Measurements from ENCODE around the gene NRL.

NRL gene

DNA sequence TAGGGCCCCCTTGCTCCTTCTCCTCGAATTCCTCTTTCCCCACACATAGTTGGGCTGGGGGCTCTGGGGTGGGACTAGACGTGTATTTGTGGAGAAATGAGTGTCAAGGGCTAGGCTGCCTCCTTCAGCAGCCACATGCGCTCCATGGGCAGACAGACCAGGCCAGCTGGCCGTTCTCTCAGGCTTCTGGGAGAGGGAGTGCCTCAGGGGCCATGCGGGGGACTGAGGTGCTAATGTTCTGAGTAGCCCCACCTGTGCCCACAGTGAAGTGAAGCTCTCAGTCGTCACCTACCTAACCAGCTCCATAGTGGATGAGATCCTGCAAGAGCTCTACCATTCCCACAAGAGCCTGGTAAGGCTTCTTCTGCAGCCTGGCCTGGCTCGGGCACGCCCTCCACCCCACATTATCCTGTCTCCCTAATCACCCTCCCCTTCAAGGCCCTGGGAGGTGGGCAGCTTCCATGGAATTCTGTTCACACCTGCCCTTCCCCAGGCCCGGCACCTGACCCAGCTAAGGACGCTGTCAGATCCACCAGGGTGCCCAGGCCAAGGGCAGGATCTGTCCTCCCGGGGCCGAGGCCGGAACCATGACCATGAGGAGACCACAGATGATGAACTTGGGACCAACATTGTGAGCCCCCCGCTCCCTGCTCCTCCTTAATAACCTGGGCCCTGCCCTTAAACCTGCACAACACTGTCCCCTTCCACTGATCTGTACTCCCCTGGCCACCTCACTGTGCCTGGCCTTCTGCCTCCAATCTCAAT lies 52.4 kb downstream of the NRL start:
- Histone ChIP-seq H3K9ac (ENCODE audit: low read length in 5 of 5) (no peak overlapping the region), H3K4me1 (ENCODE audit: control insufficient read depth in 5 of 5, insufficient read depth in 5 of 5, low read length in 5 of 5) (peaks cover 0 to 2% (median 0%) of the 10 kb centered on the region in 5 donors), H3K36me3 (ENCODE audit: control insufficient read depth in 5 of 5, insufficient read depth in 5 of 5, low read length in 5 of 5) (no peaks in the 10 kb centered on the region), H3K27ac (ENCODE audit: low read depth, low read length) (no peak overlapping the region), H3K9me3 (ENCODE audit: control insufficient read depth in 5 of 5, low read length in 5 of 5) (no peaks in the 10 kb centered on the region), H3K27me3 (ENCODE audit: control insufficient read depth in 5 of 5, insufficient read depth in 4 of 5, low read length in 5 of 5) (no peaks in the 10 kb centered on the region), H3K4me3 (ENCODE audit: low read depth in 1 of 5, low read length in 5 of 5) (no peak overlapping the region)

DNA sequence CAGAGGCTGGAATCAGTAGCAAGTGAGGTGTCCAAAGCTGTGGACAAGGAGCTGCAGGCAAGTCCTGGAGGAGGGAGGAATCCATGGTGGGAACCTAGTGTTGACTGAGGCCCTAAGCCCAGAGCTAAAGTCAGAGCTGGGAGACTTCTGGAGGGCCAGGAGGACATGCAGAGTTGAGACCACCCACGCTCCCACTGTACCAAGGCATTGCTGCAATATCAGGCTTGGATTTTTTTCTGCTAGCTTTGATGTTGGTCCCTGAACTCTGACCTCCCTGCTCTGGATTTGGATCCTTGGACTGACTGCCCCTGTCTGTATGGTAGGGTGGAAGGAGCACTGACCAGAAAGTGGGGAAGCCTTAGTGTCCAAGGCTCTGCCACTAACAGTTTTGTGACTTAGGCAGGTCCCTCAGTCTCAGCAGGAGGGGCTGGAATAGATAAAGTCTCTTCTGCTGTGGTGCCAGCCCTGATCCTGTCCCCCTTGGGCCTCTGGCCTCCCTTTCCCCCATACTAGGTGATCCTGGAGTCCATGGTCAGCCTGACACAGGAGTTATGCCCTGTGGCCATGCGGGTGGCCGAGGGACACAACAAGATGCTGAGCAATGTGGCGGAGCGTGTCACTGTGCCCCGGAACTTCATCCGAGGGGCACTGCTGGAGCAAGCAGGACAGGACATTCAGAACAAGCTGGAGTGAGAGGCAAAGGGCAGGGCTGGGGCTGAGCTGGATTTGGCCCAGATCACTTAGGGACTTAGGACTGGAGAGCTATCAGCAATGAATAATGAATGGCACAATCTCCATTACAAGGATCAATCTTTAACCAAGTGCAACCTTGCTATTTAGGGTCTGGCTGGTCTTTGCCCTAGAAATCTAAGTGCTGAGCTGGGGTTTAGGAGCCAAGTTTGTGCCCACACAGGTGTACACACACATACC lies 53.5 kb downstream of the NRL start:
- peaks cover 0 to 3% (median 0%) of the 10 kb centered on the region in 5 donors for H3K27me3 ChIP-seq (ENCODE audit: control insufficient read depth in 5 of 5, insufficient read depth in 4 of 5, low read length in 5 of 5)
- H3K27ac ChIP-seq (ENCODE audit: low read depth, low read length), result no peak overlapping the region
- H3K4me1 ChIP-seq (ENCODE audit: control insufficient read depth in 5 of 5, insufficient read depth in 5 of 5, low read length in 5 of 5), result peaks cover 0 to 2% (median 0%) of the 10 kb centered on the region in 5 donors
- no peaks in the 10 kb centered on the region for H3K9me3 ChIP-seq (ENCODE audit: control insufficient read depth in 5 of 5, low read length in 5 of 5)
- H3K9ac ChIP-seq (ENCODE audit: low read length in 5 of 5), result no peak overlapping the region
- no peaks in the 10 kb centered on the region for H3K36me3 ChIP-seq (ENCODE audit: control insufficient read depth in 5 of 5, insufficient read depth in 5 of 5, low read length in 5 of 5)
- H3K4me3 ChIP-seq (ENCODE audit: low read depth in 1 of 5, low read length in 5 of 5), result no peak overlapping the region

DNA sequence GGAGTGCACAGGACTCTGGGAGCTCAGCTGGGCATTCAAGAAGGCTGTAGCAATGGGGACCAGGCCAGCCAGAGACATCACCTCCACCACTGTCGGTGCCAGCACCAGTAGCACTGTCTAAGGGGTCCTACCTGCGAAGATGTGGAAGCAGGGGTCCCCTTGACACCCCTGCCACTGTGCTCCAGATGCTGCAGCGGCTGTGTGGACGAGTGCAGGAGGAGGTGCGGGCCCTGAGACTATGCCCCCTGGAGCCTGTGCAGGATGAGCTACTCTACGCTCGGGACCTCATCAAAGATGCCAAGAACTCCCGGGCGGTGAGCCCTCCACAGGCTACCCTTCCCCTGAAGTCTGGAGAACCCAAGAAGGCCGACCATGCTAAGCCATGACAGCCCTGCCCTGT lies 54.3 kb downstream of the NRL start:
- Histone ChIP-seq H3K9ac (ENCODE audit: low read length in 5 of 5) (no peak overlapping the region), H3K9me3 (ENCODE audit: control insufficient read depth in 5 of 5, low read length in 5 of 5) (no peaks in the 10 kb centered on the region), H3K4me3 (ENCODE audit: low read depth in 1 of 5, low read length in 5 of 5) (no peak overlapping the region), H3K36me3 (ENCODE audit: control insufficient read depth in 5 of 5, insufficient read depth in 5 of 5, low read length in 5 of 5) (no peaks in the 10 kb centered on the region), H3K4me1 (ENCODE audit: control insufficient read depth in 5 of 5, insufficient read depth in 5 of 5, low read length in 5 of 5) (peaks cover 0 to 2% (median 0%) of the 10 kb centered on the region in 5 donors), H3K27me3 (ENCODE audit: control insufficient read depth in 5 of 5, insufficient read depth in 4 of 5, low read length in 5 of 5) (peaks cover 0 to 3% (median 0%) of the 10 kb centered on the region in 5 donors), H3K27ac (ENCODE audit: low read depth, low read length) (no peak overlapping the region)

DNA sequence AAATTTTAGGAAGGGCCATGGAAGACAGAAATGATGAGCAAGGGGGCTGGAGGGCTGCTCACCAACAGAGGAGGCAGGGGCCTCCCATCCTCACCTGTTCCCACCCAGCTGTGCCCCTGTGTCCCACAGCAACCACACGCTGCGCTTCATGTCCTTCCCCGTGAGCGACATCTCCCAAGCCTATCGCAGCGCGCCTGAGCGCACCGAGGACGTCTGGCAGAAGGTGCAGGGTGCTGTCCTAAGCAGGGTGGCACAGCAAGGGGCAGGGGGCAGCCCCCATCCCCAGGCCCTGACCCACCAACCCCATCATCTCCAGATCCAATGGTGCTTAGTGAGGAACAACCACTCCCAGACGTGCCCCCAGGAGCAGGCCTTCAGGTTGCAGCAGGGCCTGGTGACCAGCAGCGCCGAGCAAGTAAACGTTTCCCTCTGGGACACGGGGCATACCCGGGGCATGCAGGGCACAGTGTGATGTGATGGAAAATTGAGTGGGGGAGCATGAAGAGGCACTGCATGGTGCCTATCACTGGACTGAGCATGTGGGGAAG lies 54.8 kb downstream of the NRL start:
- Histone ChIP-seq H3K9me3 (ENCODE audit: control insufficient read depth in 5 of 5, low read length in 5 of 5) (no peaks in the 10 kb centered on the region), H3K27me3 (ENCODE audit: control insufficient read depth in 5 of 5, insufficient read depth in 4 of 5, low read length in 5 of 5) (peaks cover 0 to 3% (median 0%) of the 10 kb centered on the region in 5 donors), H3K27ac (ENCODE audit: low read depth, low read length) (no peak overlapping the region)

DNA sequence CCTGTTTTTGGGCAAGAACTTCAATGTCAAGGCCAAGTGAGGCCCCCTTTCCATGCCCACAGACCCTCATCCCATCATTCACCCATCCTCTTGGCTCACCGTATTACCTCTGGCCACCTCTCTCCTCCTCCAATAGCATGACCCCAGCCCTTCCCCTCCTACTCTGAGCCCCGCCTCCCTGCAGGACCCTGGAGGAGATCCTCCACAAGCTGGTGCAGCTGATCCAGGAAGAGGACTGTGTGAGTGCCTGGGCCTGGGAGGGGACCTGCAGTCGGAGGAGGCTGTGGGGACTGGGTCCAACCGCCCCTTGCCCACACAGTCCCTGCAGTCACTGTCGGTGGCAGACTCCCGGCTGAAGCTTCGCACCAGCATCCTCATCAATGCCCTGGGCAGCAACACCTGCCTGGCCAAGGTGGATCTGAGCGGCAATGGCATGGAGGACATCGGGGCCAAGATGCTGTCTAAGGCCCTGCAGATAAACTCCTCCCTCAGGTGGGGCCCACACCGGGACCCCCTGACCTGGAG lies 55.7 kb downstream of the NRL start:
- Histone ChIP-seq H3K4me1 (ENCODE audit: control insufficient read depth in 5 of 5, insufficient read depth in 5 of 5, low read length in 5 of 5) (no peaks in the 10 kb centered on the region), H3K9ac (ENCODE audit: low read length in 5 of 5) (no peak overlapping the region)

More for the DNA sequence above, 54.8 kb downstream of the NRL start:
- no peak overlapping the region for H3K9ac ChIP-seq (ENCODE audit: low read length in 5 of 5)
- peaks cover 0 to 2% (median 0%) of the 10 kb centered on the region in 5 donors for H3K4me1 ChIP-seq (ENCODE audit: control insufficient read depth in 5 of 5, insufficient read depth in 5 of 5, low read length in 5 of 5)
- H3K4me3 ChIP-seq (ENCODE audit: low read depth in 1 of 5, low read length in 5 of 5), result no peak overlapping the region
- H3K36me3 ChIP-seq (ENCODE audit: control insufficient read depth in 5 of 5, insufficient read depth in 5 of 5, low read length in 5 of 5), result no peaks in the 10 kb centered on the region

GRCh38 chr14:24058260-24058950 lies 56.3 kb downstream of the NRL start:
- no peak overlapping the region for H3K9ac ChIP-seq (ENCODE audit: low read length in 5 of 5)
- H3K27ac ChIP-seq (ENCODE audit: low read depth, low read length), result no peak overlapping the region
- no peaks in the 10 kb centered on the region for H3K9me3 ChIP-seq (ENCODE audit: control insufficient read depth in 5 of 5, low read length in 5 of 5)
- H3K4me3 ChIP-seq (ENCODE audit: low read depth in 1 of 5, low read length in 5 of 5), result no peak overlapping the region
- H3K27me3 ChIP-seq (ENCODE audit: control insufficient read depth in 5 of 5, insufficient read depth in 4 of 5, low read length in 5 of 5), result peaks cover 0 to 10% (median 3%) of the 10 kb centered on the region in 5 donors
- H3K4me1 ChIP-seq (ENCODE audit: control insufficient read depth in 5 of 5, insufficient read depth in 5 of 5, low read length in 5 of 5), result no peaks in the 10 kb centered on the region
- no peaks in the 10 kb centered on the region for H3K36me3 ChIP-seq (ENCODE audit: control insufficient read depth in 5 of 5, insufficient read depth in 5 of 5, low read length in 5 of 5)

More for the DNA sequence above, 55.7 kb downstream of the NRL start:
- Histone ChIP-seq H3K4me3 (ENCODE audit: low read depth in 1 of 5, low read length in 5 of 5) (no peak overlapping the region), H3K36me3 (ENCODE audit: control insufficient read depth in 5 of 5, insufficient read depth in 5 of 5, low read length in 5 of 5) (no peaks in the 10 kb centered on the region), H3K27me3 (ENCODE audit: control insufficient read depth in 5 of 5, insufficient read depth in 4 of 5, low read length in 5 of 5) (peaks cover 0 to 5% (median 3%) of the 10 kb centered on the region in 5 donors), H3K27ac (ENCODE audit: low read depth, low read length) (no peak overlapping the region), H3K9me3 (ENCODE audit: control insufficient read depth in 5 of 5, low read length in 5 of 5) (no peaks in the 10 kb centered on the region)

GRCh38 chr14:24057867-24058259 lies 56.9 kb downstream of the NRL start:
- Histone ChIP-seq H3K9ac (ENCODE audit: low read length in 5 of 5) (no peak overlapping the region), H3K27ac (ENCODE audit: low read depth, low read length) (no peak overlapping the region), H3K4me3 (ENCODE audit: low read depth in 1 of 5, low read length in 5 of 5) (no peak overlapping the region), H3K4me1 (ENCODE audit: control insufficient read depth in 5 of 5, insufficient read depth in 5 of 5, low read length in 5 of 5) (peaks cover 0 to 1% (median 0%) of the 10 kb centered on the region in 5 donors), H3K27me3 (ENCODE audit: control insufficient read depth in 5 of 5, insufficient read depth in 4 of 5, low read length in 5 of 5) (peaks cover 0 to 10% (median 3%) of the 10 kb centered on the region in 5 donors), H3K36me3 (ENCODE audit: control insufficient read depth in 5 of 5, insufficient read depth in 5 of 5, low read length in 5 of 5) (no peaks in the 10 kb centered on the region), H3K9me3 (ENCODE audit: control insufficient read depth in 5 of 5, low read length in 5 of 5) (no peaks in the 10 kb centered on the region)

- H3K36me3 ChIP-seq (ENCODE audit: control insufficient read depth in 5 of 5, insufficient read depth in 5 of 5, low read length in 5 of 5), result no peaks in the 10 kb centered on the region
- H3K9ac ChIP-seq (ENCODE audit: low read length in 5 of 5), result no peak overlapping the region
- H3K27ac ChIP-seq (ENCODE audit: low read depth, low read length), result no peak overlapping the region
- no peak overlapping the region for H3K4me3 ChIP-seq (ENCODE audit: low read depth in 1 of 5, low read length in 5 of 5)
- H3K9me3 ChIP-seq (ENCODE audit: control insufficient read depth in 5 of 5, low read length in 5 of 5), result no peaks in the 10 kb centered on the region
- peaks cover 0 to 7% (median 6%) of the 10 kb centered on the region in 5 donors for H3K4me1 ChIP-seq (ENCODE audit: control insufficient read depth in 5 of 5, insufficient read depth in 5 of 5, low read length in 5 of 5)
- H3K27me3 ChIP-seq (ENCODE audit: control insufficient read depth in 5 of 5, insufficient read depth in 4 of 5, low read length in 5 of 5), result peaks cover 0 to 10% (median 3%) of the 10 kb centered on the region in 5 donors
Measured at GRCh38 chr14:24057271-24057670, 57.5 kb downstream of the NRL start.

DNA sequence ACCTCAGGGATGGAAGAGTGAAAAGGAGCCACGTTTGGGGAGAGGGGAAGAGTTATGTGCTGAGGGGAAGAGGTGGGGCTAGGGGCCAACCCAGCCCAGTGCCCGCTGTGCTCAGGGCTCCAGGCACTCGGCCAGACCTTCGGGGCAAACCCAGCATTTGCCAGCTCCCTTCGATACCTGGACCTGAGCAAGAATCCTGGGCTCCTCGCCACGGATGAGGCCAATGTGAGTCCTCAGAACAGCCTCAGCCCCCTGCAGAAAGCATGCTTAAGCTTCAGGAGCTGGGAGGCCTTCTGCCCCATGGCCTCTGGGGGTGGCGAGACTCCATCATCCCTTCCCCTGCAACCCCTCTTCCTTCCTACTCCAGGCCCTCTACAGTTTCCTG lies 58.0 kb downstream of the NRL start:
- peaks cover 0 to 10% (median 3%) of the 10 kb centered on the region in 5 donors for H3K27me3 ChIP-seq (ENCODE audit: control insufficient read depth in 5 of 5, insufficient read depth in 4 of 5, low read length in 5 of 5)
- peaks cover 0 to 11% (median 10%) of the 10 kb centered on the region in 5 donors for H3K4me1 ChIP-seq (ENCODE audit: control insufficient read depth in 5 of 5, insufficient read depth in 5 of 5, low read length in 5 of 5)
- no peak overlapping the region for H3K27ac ChIP-seq (ENCODE audit: low read depth, low read length)
- H3K4me3 ChIP-seq (ENCODE audit: low read depth in 1 of 5, low read length in 5 of 5), result no peak overlapping the region
- no peaks in the 10 kb centered on the region for H3K36me3 ChIP-seq (ENCODE audit: control insufficient read depth in 5 of 5, insufficient read depth in 5 of 5, low read length in 5 of 5)
- no peaks in the 10 kb centered on the region for H3K9me3 ChIP-seq (ENCODE audit: control insufficient read depth in 5 of 5, low read length in 5 of 5)
- H3K9ac ChIP-seq (ENCODE audit: low read length in 5 of 5), result no peak overlapping the region
